HG02840 (cell line): ENCODE data around the gene STK11.

Source experiments
- ATAC-seq: cut with Tn5 transposase; IDR thresholded peaks from one replicate; pipeline ENCODE4 v1.9.1; 2021; ENCODE audit warnings: mild to moderate bottlenecking, moderate library complexity, moderate number of reproducible peaks; ENCODE audit not compliant: unreplicated experiment, low FRiP score

STK11 gene

DNA sequence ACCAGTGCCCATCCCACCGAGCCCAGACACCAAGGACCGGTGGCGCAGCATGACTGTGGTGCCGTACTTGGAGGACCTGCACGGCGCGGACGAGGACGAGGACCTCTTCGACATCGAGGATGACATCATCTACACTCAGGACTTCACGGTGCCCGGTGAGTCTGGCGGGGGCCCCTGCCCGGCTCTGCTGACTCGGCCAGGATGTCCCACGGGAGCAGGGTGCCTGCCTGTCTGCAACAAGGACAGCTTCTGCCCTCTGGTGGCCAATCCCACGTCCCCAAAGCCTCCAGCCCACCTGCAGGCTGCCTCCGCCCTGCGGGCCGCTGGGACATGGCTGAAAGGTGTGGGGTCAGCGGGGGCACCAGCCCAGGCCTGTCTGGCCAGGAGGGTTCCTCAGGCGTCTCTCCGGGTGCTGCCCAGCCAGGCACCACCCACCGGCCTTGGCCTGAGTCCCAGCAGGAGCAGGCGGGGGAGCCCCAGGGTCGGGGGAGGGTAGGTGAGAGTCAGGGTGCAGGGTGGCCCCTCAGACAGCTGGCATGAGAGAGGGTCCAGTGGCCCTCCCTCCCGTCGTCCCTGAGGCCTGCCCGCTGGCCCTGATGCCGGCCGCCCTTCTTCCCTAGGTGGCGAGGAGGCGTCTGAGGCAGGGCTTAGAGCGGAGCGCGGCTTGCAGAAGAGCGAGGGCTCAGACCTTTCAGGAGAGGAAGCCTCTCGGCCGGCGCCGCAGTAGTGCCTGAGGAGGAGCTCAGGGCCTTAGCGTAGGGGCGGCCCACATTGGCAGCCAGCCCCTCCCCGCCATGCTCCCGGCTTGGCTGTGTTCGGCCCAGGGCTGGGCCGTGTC, 17.7 kb downstream of the STK11 start:
- no peak for ATAC-seq

DNA sequence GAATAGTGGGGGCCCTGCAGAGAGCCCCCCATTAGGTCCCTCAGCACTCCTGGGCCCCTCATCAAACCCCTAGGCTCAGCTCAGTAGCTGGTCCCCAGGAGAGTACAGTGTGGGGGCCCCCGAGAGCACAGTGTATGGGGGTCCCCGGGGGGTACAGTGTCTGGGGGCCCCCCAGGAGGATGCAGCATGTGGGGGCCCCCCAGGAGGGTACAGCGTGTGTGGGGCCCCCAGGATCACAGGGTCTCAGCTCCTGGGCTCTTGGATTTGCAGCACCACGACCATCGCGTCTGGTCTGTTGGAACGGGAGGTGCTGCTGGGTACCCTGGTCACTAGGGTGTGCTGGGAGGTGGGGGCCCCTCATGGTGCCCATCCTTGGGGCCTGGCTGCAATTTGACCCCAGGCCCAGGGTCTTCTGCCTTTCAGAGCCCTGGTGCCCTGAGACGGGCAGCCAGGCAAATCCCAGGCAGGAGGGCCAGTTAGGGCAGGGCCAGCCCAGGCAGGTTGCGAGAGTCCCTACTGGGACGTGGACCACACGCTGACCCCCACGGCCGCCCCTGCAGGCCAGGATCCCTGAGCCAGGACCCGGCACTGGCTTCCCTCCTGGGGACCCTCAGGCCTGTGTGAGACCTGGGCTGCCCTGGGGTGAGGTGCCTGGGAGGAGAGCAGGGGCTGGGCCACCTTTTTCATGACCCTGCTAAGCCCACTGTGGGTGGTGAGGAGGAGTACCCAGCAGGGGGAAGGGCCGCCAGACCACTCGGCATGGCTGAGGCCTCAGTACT, 18.7 kb downstream of the STK11 start:
- ATAC-seq: no peak

DNA sequence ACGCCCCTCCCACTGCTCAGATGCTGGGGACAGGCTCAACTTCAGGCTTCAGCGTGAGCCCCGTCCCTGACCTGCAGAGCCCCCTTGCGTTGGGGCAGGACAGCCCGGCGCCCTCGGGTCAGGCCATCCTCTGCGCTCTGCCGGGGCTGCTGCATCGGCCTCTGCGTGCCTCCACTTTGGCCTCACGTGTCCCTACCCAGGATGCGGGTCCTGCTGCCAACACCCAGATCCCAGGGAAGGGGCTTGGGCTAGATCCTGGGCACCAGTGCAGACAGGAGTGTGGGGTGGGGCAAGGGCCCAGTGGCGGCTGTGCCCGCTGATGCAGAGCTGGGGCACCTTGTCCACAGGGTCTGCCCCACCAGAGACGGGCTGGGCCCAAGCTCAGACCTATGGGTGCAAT, 19.3 kb downstream of the STK11 start:
- no peak for ATAC-seq

DNA sequence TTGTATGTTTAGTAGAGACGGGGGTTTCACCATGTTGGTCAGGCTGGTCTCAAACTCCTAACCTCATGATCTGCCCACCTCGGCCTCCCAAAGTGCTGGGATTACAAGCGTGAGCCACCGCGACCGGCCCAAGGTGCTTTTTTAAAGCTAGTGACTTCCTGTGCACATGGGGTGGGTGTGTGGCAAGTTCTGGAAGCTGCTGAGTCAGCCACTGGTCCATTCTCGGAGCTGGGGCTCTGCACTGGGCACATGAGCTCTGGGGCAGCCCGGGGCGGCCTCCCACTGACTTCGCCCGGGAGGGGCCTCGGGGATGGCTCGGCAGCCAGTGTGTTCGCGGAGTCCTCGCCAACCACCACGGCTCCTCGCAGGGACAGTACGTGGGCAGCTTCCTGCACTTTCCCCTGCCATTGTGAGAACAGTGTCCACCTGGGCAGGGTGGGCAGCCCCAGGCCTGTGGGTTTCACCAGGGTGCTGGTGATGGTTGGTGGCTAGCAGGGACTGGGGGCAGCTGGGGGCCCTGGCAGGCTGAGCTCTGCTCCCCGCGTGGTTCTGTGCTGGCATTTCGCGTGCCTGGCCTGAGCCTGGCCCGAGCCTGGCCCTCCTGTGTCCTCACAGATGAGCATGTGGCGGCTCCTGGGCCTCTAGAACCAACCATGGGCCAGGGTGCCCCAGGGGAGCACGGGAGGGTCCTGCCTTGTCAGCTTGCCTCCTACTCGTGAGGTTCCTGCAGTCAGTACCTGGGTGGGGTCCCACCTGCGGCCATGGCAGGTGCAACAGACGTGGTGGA, 20.1 kb downstream of the STK11 start:
- ATAC-seq: no peak

DNA sequence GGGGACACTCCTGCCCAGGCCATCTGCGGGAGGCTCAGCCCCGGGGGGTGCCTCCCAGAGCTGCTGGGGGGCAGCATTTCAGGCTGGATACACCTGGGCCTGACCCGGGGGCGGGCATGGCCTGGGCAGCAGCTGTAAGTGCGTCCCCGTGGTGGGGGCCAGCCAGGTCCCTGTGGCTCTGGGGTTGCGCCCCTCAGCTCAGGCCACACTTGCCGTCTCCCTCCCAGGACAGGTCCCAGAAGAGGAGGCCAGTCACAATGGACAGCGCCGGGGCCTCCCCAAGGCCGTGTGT, 20.6 kb downstream of the STK11 start:
- no peak for ATAC-seq

DNA sequence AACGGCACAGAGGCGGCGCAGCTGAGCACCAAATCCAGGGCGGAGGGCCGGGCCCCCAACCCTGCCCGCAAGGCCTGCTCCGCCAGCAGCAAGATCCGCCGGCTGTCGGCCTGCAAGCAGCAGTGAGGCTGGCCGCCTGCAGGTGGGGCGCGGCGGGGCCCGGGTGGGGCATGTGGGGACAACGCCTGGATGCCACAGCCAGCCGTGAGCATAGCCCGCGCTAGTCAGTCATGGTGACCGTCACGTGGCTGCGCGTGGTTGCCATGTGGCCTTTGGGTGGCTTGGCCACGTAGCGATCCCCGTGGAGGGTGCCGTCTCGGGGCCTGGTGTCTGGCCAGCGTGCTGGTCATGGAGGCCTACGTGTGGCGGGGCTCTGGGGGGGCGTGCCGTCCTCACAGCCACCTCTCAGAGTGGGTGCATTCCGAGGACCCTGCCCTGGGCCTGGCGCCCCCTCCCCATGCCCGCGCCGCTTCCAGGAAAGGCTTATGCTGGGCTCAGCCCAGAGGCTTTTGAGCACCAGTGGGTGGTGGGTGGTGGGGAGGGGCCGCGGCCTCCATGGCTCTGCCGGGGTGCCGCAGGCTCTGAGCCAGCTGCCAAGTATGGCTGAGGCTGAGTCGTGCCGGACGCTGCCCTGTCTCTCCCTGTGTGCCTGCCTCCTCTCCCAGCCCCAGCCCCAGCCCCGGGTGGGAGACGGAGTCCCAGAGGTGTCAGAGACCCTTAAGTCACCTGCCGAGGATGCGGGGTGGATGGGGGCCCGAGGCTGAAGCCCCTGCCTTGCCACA, 21.1 kb downstream of the STK11 start:
- ATAC-seq: no peak

DNA sequence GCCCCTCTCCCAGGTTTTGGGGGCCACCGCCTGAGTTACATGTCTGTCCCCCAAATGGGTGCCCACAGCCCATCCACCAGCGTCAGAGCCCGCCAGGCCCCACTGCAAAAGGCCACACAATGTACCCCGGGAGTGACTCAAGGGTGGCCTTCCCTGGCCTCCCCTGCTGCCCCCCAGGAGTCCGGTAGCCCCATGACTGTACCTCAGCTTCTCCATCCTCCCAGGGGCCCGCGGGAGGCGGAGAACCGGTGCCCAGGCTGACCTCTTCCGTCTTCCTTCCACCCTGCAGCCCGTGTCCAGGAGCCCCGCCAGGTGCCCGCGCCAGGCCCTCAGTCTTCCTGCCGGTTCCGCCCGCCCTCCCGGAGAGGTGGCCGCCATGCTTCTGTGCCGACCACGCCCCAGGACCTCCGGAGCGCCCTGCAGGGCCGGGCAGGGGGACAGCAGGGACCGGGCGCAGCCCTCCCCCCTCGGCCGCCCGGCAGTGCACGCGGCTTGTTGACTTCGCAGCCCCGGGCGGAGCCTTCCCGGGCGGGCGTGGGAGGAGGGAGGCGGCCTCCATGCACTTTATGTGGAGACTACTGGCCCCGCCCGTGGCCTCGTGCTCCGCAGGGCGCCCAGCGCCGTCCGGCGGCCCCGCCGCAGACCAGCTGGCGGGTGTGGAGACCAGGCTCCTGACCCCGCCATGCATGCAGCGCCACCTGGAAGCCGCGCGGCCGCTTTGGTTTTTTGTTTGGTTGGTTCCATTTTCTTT, 21.9 kb downstream of the STK11 start:
- no peak for ATAC-seq

DNA sequence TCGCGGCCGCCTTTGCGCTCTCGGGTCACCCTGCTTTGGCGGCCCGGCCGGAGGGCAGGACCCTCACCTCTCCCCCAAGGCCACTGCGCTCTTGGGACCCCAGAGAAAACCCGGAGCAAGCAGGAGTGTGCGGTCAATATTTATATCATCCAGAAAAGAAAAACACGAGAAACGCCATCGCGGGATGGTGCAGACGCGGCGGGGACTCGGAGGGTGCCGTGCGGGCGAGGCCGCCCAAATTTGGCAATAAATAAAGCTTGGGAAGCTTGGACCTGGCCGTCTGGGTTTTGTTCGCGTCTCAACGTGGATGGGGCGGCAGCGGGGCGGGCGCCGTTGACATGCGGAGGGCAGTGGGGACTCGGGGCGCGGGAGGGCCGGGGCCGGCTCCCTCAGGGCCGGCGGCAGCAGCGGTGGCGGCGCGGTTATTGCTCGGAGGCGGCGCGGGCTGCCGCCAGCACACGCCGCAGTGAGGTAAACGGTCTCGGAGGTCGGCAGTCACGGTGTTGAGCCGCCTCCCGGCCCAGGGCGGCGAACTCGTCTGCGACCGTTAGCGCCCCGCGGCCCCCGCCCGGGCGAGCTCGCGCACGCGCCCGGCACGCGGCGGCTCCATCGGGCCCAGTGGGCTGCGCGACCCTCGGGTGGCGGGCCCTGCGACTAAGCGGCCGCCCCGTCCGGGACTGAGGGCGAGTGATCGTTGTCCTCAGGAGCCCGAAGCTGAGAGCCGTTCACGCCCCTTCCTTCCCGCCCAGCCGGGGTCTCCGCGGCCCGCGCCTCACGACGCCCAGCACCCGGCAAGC, 22.8 kb downstream of the STK11 start:
- no peak for ATAC-seq

DNA sequence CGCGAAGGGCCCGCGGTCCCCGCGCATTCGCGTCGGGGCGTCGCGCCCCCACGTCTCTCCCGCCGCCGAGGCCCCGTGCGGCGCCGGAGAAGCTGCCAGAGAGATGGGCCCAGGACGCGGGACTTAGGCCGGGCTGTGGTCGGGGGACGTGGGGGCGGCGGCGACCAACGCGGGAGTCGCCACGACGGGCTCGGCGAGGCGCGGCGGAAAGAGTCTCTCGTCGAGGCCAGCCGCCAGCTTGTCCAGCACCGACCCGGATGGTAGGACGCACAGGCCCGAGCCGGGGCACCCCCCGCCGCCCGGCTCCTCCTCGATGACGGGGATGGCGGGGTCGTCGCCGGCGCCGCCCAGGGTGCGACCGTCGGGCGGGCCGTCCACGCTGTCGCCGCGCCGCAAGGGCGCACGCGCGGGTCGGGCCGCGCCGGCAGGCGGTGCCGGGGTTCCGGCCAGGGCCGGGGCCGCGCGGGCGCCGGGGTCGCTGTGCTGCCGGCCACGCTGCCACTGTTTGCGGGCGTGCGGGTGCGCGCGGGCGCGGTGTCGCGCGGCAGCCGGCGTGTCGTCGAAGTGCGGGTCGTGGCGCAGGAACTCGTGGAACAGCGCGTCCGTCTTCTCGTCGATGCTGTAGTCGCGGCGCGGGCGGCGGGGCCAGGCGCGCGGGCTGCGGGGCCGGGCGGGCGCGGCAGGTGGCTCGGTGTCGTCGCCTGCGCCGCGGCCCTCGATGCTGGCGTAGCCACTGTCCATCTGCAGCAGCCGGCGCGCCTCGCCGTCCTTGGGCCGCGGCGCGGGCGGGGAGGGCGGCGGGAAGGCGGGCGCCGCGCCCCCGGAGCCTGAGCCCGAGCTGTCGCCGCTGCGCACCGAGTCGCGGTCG, 23.7 kb downstream of the STK11 start:
- no peak for ATAC-seq

DNA sequence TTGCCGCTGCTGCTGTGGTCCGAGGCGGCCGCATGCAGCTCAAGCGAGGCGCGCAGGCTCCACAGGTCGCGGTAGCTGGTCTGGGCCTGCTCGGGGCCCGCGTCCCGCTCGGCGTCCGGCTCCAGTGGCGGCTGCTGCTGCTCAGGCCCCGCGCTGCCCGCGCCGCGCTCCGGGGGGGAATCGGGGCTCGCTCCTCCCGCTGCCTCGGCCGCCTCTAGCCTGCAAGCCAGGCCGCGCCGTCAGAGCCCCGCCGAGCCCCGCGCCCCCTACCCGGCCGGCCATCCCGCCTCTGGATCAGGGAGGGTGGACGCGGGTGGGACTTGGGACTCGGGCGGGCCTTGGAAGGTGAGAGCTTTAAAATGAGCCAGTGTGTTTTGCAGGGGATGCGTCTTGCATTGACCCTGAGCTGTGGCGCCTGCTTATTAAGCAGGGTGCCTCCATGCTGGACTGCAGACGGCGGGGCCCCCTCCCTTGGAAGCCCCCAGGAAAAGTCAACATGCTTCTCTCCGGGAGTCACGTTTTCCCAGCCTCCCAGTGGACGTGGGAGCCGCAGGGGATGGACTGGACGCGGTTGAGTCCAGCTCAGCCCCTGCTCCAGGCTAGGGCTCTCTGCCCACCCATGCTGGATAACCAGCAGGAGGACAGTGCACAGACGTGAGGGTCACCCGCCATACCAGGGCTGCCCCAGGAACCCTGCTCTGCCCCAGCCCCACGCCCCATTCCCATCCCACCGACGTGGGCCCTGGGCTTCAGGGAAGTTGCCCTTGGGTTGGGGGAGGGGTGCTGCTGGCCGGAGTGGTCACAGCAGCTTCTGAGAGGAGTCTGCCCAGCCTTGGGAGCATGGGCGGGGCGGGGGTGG, 24.6 kb downstream of the STK11 start:
- no peak for ATAC-seq

DNA sequence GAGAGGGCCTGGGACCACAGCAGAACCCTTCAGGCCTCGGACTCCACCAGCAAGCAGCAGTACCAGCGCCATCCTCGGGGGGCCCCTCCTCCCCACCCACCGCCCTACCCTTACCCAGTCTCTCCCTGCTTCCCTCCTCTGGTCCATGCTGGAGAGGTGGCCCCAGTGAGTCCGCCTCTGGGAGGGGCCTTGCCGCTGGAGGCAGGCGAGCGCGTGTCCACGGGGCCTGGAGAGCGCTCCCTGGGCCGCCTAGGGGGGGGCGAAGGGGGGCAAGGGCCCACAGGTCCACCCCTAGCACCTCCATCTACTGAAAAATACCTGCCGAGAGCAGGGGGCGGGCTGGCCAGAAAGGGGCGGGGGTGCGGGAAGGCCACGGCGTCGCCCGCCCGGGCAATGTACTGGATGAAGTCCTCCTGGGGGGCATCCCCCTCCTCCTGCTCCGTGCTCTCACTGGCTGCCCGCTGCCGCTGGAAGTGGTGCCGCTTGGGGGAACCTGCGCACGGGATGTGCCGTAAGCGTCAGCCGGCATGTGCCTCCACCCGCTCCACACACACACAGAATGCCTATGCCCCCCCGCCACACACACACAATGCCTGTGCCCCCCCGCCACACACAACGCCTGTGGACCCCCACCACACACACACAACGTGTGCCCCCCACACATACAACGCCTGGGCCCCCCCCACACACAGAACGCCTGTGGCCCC, 25.4 kb downstream of the STK11 start:
- no peak for ATAC-seq

DNA sequence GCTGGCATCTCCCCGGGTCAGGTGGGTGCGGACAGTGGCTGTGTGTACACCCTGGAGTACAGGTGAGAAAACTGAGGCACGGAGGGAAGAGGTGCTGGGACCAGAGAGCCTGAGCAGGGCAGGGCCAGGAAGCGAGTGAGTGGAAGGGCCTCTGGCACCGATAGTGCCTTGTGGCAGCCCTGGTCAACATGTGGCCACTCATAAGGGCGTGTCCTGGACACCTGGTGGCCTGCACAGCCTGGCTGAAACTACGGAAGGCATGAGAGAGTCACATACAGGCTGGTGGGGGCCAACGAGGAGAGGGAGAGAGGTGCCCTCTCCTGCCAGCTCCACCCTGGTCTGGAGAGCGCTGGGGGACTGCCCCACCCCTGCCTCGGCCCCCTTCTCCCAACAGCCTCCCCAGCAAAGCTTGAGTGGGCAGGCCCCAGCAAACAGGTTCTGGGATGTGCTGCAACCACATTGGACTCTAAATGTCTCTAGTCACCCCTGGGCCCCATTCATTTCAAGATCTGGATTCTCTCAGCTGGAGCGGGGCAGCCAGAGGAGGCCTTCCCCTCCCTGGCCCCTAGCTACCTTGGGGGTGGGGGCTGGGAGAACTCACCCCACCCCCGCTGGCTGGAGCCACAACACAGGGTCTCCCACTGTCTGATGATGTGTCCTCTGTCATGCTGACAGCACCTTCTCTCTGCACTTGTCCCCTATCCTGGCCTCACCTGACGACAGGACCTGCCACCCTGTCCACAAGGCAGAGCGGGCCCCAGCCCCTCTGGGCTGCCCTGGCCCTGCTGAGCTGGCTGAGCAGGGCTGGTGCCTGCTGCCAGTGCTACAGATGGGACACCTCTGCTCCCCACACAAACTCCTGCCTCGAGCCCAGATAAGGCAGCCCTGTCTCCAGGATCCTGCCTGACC, 26.4 kb downstream of the STK11 start:
- ATAC-seq: no peak

DNA sequence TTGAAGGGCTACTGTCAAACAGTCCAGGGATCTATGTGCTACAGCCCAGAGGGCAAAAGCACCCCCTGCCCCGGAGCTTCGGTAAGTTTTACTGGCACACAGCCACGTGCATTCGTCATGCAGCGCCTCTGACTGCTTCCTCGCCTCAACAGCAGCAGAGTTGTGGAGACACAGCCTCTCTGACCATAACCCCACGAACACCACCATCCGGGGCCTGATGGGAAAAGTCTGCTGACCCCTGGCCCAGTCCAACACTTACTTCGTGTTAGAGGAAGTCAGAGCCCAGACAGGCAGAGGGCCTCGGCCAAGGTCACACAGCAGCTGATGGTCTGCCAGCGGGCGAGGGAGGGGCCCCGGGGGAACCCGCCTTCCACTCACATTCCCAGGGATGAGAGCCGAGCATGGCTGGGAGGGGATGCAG, 27.1 kb downstream of the STK11 start:
- ATAC-seq: no peak

DNA sequence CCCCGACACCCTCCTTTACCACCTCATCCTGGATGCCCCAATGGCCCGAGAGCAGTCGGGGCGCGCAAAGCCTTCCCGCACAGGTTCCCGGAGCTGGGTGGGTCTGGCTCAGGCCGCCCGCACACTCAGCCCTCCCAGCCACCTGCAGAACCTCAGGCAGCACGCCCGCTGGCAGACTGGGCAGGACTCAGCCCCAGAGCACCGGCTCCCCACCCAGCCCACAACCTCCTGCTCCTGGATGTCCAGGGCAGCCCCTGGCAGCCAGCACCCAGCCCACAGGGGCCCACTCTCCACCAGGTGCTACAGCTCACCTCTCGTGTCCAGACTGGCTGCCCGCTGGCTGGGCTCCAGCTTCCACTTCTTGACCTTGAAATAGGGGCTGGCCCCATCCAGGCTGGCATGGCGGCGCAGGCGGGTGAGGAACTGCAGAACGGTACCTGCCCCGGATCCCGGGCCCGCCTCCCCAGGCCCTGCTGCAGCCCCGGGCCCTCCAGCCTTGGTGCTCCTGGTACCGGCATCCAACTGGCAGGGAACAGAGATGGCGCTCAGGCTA, 27.6 kb downstream of the STK11 start:
- ATAC-seq: no peak
